A549 (cell line): ENCODE measurements around the gene PARP9.

Experiments used
- POLR2A ChIP-seq: IDR thresholded peaks from 2 replicates; pipeline ENCODE4 v1.6.1; 2012; ENCODE audit warnings: mild to moderate bottlenecking, low read length
- RCOR1 ChIP-seq: fragments of 150-350 bp; IDR thresholded peaks from 2 replicates; pipeline ENCODE4 v1.6.1; 2014; ENCODE audit warnings: antibody characterized with exemption, low read length, low read depth

DNA sequence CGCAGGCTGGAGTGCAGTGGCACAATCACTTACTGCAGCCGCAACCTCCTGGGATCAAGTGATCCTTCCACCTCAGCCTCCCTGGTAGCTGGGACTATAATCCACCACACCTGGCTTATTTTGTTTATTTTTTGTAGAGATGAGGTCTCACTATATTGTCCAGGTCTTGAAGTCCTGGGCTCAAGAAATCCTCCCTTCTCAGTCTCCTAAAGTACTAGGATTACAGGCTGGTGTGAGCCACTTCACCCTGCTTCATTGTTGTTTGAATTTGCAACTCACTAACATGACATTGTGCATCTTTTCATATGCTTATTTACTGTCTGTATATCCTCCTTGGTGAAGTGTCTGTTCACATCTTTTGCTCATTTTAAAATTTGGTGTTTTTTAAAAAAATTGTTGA, 23.5 kb upstream of the PARP9 start:
- TF ChIP-seq POLR2A (no peak), RCOR1 (no peak)
